Measurements from ENCODE around the gene GPRC5B. TPM values are rescaled to one million over a fixed set of nuclear protein-coding genes. Genes with fewer than 3 reads are reported as not detected.

GPRC5B gene
- total RNA-seq, 1 experiment from 2014 or later: not detected

- H3K9me2 ChIP-seq (replicated peaks; ENCODE audit: insufficient read depth, low read length): no peaks in the 10 kb centered on the region
- H3K27me3 ChIP-seq (ENCODE audit: low read length): no peaks in the 10 kb centered on the region
- H3K4me3 ChIP-seq (ENCODE audit: low read length): no peak overlapping the region
- H3K27ac ChIP-seq (ENCODE audit: low read length): no peak overlapping the region
- H3K4me2 ChIP-seq (ENCODE audit: low read depth, low read length, poor library complexity, severe bottlenecking): no peak overlapping the region
- no peaks in the 10 kb centered on the region for H4K20me1 ChIP-seq (ENCODE audit: insufficient read depth, low read depth, low read length)
- H3K4me1 ChIP-seq (ENCODE audit: low read length): no peaks in the 10 kb centered on the region
- H2AFZ ChIP-seq (ENCODE audit: low read length): no peak overlapping the region
- H3K9me3 ChIP-seq (ENCODE audit: low read length): no peaks in the 10 kb centered on the region
- H3K9ac ChIP-seq (ENCODE audit: low read length): no peak overlapping the region
- no peaks in the 10 kb centered on the region for H3K36me3 ChIP-seq (ENCODE audit: insufficient read depth, low read length)
- DNase-seq: no peak
- no peaks in the 10 kb centered on the region for H3K79me2 ChIP-seq (ENCODE audit: low read length)
Measured at GRCh38 chr16:19833176-19833575, 51.5 kb downstream of the GPRC5B start.

GRCh38 chr16:19831678-19832077 lies 53.0 kb downstream of the GPRC5B start:
- Histone ChIP-seq H2AFZ (ENCODE audit: low read length) (no peak overlapping the region), H4K20me1 (ENCODE audit: insufficient read depth, low read depth, low read length) (no peaks in the 10 kb centered on the region), H3K4me2 (ENCODE audit: low read depth, low read length, poor library complexity, severe bottlenecking) (no peak overlapping the region), H3K4me3 (ENCODE audit: low read length) (no peak overlapping the region), H3K4me1 (ENCODE audit: low read length) (no peaks in the 10 kb centered on the region), H3K79me2 (ENCODE audit: low read length) (no peaks in the 10 kb centered on the region), H3K27me3 (ENCODE audit: low read length) (no peaks in the 10 kb centered on the region), H3K9me2 (replicated peaks; ENCODE audit: insufficient read depth, low read length) (no peaks in the 10 kb centered on the region), H3K9me3 (ENCODE audit: low read length) (no peaks in the 10 kb centered on the region), H3K36me3 (ENCODE audit: insufficient read depth, low read length) (no peaks in the 10 kb centered on the region), H3K9ac (ENCODE audit: low read length) (no peak overlapping the region), H3K27ac (ENCODE audit: low read length) (no peak overlapping the region)
- DNase-seq: no peak

GRCh38 chr16:19830902-19831560 lies 53.6 kb downstream of the GPRC5B start:
- H3K79me2 ChIP-seq (ENCODE audit: low read length): no peaks in the 10 kb centered on the region
- H4K20me1 ChIP-seq (ENCODE audit: insufficient read depth, low read depth, low read length): no peaks in the 10 kb centered on the region
- no peaks in the 10 kb centered on the region for H3K4me1 ChIP-seq (ENCODE audit: low read length)
- no peak for DNase-seq
- H3K27me3 ChIP-seq (ENCODE audit: low read length): no peaks in the 10 kb centered on the region
- no peak overlapping the region for H3K9ac ChIP-seq (ENCODE audit: low read length)
- H3K4me2 ChIP-seq (ENCODE audit: low read depth, low read length, poor library complexity, severe bottlenecking): no peak overlapping the region
- H3K4me3 ChIP-seq (ENCODE audit: low read length): no peak overlapping the region
- H3K36me3 ChIP-seq (ENCODE audit: insufficient read depth, low read length): no peaks in the 10 kb centered on the region
- H2AFZ ChIP-seq (ENCODE audit: low read length): no peak overlapping the region
- no peak overlapping the region for H3K27ac ChIP-seq (ENCODE audit: low read length)
- H3K9me2 ChIP-seq (replicated peaks; ENCODE audit: insufficient read depth, low read length): no peaks in the 10 kb centered on the region
- no peaks in the 10 kb centered on the region for H3K9me3 ChIP-seq (ENCODE audit: low read length)

GRCh38 chr16:19829844-19830692 lies 54.6 kb downstream of the GPRC5B start:
- H3K4me1 ChIP-seq (ENCODE audit: low read length): no peaks in the 10 kb centered on the region
- no peaks in the 10 kb centered on the region for H4K20me1 ChIP-seq (ENCODE audit: insufficient read depth, low read depth, low read length)
- no peaks in the 10 kb centered on the region for H3K79me2 ChIP-seq (ENCODE audit: low read length)
- H3K4me3 ChIP-seq (ENCODE audit: low read length): no peak overlapping the region
- H3K9ac ChIP-seq (ENCODE audit: low read length): no peak overlapping the region
- H3K27me3 ChIP-seq (ENCODE audit: low read length): no peaks in the 10 kb centered on the region
- H2AFZ ChIP-seq (ENCODE audit: low read length): no peak overlapping the region
- no peaks in the 10 kb centered on the region for H3K9me2 ChIP-seq (replicated peaks; ENCODE audit: insufficient read depth, low read length)
- H3K27ac ChIP-seq (ENCODE audit: low read length): no peak overlapping the region
- H3K36me3 ChIP-seq (ENCODE audit: insufficient read depth, low read length): no peaks in the 10 kb centered on the region
- H3K4me2 ChIP-seq (ENCODE audit: low read depth, low read length, poor library complexity, severe bottlenecking): no peak overlapping the region
- H3K9me3 ChIP-seq (ENCODE audit: low read length): no peaks in the 10 kb centered on the region
- no peak for DNase-seq

GRCh38 chr16:19824216-19824615 lies 60.4 kb downstream of the GPRC5B start:
- Histone ChIP-seq H2AFZ (ENCODE audit: low read length) (no peak overlapping the region), H3K4me2 (ENCODE audit: low read depth, low read length, poor library complexity, severe bottlenecking) (no peak overlapping the region)

GRCh38 chr16:19823322-19823721 lies 61.3 kb downstream of the GPRC5B start:
- no peaks in the 10 kb centered on the region for H3K9me3 ChIP-seq (ENCODE audit: low read length)
- H3K79me2 ChIP-seq (ENCODE audit: low read length): no peaks in the 10 kb centered on the region
- no peaks in the 10 kb centered on the region for H3K9me2 ChIP-seq (replicated peaks; ENCODE audit: insufficient read depth, low read length)
- no peak overlapping the region for H3K4me3 ChIP-seq (ENCODE audit: low read length)
- no peaks in the 10 kb centered on the region for H4K20me1 ChIP-seq (ENCODE audit: insufficient read depth, low read depth, low read length)
- H3K27ac ChIP-seq (ENCODE audit: low read length): no peak overlapping the region
- H3K36me3 ChIP-seq (ENCODE audit: insufficient read depth, low read length): no peaks in the 10 kb centered on the region
- H3K27me3 ChIP-seq (ENCODE audit: low read length): no peaks in the 10 kb centered on the region
- H2AFZ ChIP-seq (ENCODE audit: low read length): no peak overlapping the region
- H3K9ac ChIP-seq (ENCODE audit: low read length): no peak overlapping the region
- H3K4me2 ChIP-seq (ENCODE audit: low read depth, low read length, poor library complexity, severe bottlenecking): no peak overlapping the region
- DNase-seq: no peak
- no peaks in the 10 kb centered on the region for H3K4me1 ChIP-seq (ENCODE audit: low read length)

More at GRCh38 chr16:19824216-19824615, 60.4 kb downstream of the GPRC5B start:
- no peak overlapping the region for H3K4me3 ChIP-seq (ENCODE audit: low read length)
- no peak overlapping the region for H3K9ac ChIP-seq (ENCODE audit: low read length)
- no peaks in the 10 kb centered on the region for H3K36me3 ChIP-seq (ENCODE audit: insufficient read depth, low read length)
- no peaks in the 10 kb centered on the region for H3K79me2 ChIP-seq (ENCODE audit: low read length)
- no peaks in the 10 kb centered on the region for H3K27me3 ChIP-seq (ENCODE audit: low read length)
- H4K20me1 ChIP-seq (ENCODE audit: insufficient read depth, low read depth, low read length): no peaks in the 10 kb centered on the region
- H3K27ac ChIP-seq (ENCODE audit: low read length): no peak overlapping the region
- DNase-seq: no peak
- H3K4me1 ChIP-seq (ENCODE audit: low read length): no peaks in the 10 kb centered on the region
- H3K9me3 ChIP-seq (ENCODE audit: low read length): no peaks in the 10 kb centered on the region
- H3K9me2 ChIP-seq (replicated peaks; ENCODE audit: insufficient read depth, low read length): no peaks in the 10 kb centered on the region

GRCh38 chr16:19822533-19822932 lies 62.1 kb downstream of the GPRC5B start:
- no peak for DNase-seq
- H3K27ac ChIP-seq (ENCODE audit: low read length): no peak overlapping the region
- H3K9me3 ChIP-seq (ENCODE audit: low read length): no peaks in the 10 kb centered on the region
- no peak overlapping the region for H3K4me2 ChIP-seq (ENCODE audit: low read depth, low read length, poor library complexity, severe bottlenecking)
- no peaks in the 10 kb centered on the region for H3K9me2 ChIP-seq (replicated peaks; ENCODE audit: insufficient read depth, low read length)
- H3K36me3 ChIP-seq (ENCODE audit: insufficient read depth, low read length): no peaks in the 10 kb centered on the region
- no peaks in the 10 kb centered on the region for H3K27me3 ChIP-seq (ENCODE audit: low read length)
- no peak overlapping the region for H3K9ac ChIP-seq (ENCODE audit: low read length)
- no peaks in the 10 kb centered on the region for H4K20me1 ChIP-seq (ENCODE audit: insufficient read depth, low read depth, low read length)
- H3K4me1 ChIP-seq (ENCODE audit: low read length): no peaks in the 10 kb centered on the region
- H2AFZ ChIP-seq (ENCODE audit: low read length): no peak overlapping the region
- H3K79me2 ChIP-seq (ENCODE audit: low read length): no peaks in the 10 kb centered on the region
- H3K4me3 ChIP-seq (ENCODE audit: low read length): no peak overlapping the region

- H3K27me3 ChIP-seq (ENCODE audit: low read length): no peaks in the 10 kb centered on the region
- no peak for DNase-seq
- no peaks in the 10 kb centered on the region for H3K9me3 ChIP-seq (ENCODE audit: low read length)
- H3K4me2 ChIP-seq (ENCODE audit: low read depth, low read length, poor library complexity, severe bottlenecking): no peak overlapping the region
- no peak overlapping the region for H3K9ac ChIP-seq (ENCODE audit: low read length)
- no peaks in the 10 kb centered on the region for H4K20me1 ChIP-seq (ENCODE audit: insufficient read depth, low read depth, low read length)
- H2AFZ ChIP-seq (ENCODE audit: low read length): no peak overlapping the region
- H3K9me2 ChIP-seq (replicated peaks; ENCODE audit: insufficient read depth, low read length): no peaks in the 10 kb centered on the region
- H3K27ac ChIP-seq (ENCODE audit: low read length): no peak overlapping the region
- H3K79me2 ChIP-seq (ENCODE audit: low read length): no peaks in the 10 kb centered on the region
- H3K4me1 ChIP-seq (ENCODE audit: low read length): no peaks in the 10 kb centered on the region
- no peak overlapping the region for H3K4me3 ChIP-seq (ENCODE audit: low read length)
- no peaks in the 10 kb centered on the region for H3K36me3 ChIP-seq (ENCODE audit: insufficient read depth, low read length)
Measured at GRCh38 chr16:19817875-19818274, 66.8 kb downstream of the GPRC5B start.
